Body of pancreas (tissue), 4 donors: Measurements from ENCODE around the gene EML4.

Experiments used
- CTCF ChIP-seq, 7 experiments: fragments of 450-650 bp in 4 of 7; fragments of 200-600 bp in 3 of 7; sonication (generic) in 3 of 7; IDR thresholded peaks; one replicate each; pipeline ENCODE4 v1.5.1; 2016 to 2019; ENCODE audit warnings: antibody characterized with exemption in 7 of 7
- POLR2A ChIP-seq, 3 donors: fragments of 450-650 bp; IDR thresholded peaks; one replicate each; pipeline ENCODE4 v1.6.1; 2016; ENCODE audit warnings: antibody characterized with exemption in 3 of 3, mild to moderate bottlenecking in 2 of 3

DNA sequence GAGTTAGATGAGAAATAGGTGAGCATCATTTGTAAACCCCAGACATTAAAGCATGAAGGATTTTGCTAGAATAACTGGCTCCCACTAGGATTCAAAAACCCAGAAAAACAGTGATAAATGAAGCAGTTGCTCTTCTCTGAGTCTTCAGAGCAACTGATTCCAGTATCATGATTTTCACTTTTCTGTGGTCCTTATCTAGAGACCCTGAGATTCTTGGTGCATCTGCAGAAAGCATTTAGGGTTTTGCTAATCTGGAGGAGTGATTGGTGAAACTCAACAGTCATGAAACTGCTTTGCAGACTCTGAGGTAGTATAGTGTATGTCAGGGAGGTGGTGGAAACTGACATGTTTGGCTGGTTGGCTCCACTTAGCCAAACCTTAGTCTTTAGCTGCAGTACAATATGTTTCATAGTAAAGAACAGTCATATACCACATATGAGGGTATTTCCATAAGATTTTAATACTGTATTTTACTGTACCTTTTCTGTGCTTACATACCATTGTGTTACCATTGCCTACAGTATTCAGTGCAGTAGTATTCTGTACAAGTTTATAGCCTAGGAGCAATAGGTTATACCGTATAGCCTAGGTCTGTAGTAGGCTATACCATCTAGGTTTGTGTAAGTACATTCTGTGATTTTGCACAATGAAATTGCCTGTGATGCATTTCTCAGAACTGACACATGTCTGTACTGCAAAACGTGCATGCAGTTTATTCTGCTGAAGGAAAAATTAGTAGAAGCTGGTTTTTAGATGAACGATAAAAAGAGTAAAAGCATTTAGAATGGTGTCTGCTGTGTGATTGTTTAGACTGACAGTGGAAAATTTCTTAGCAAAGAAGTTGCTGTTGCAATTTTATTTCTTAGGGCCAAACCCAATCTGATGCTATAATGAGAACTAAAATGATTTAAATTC lies 23.8 kb downstream of the EML4 start:
- TF ChIP-seq CTCF (IDR thresholded peaks at IDR 0.05) (no peak), POLR2A (IDR thresholded peaks at IDR 0.05) (no peak)
